ENCODE measurements around the gene ARRB1. TPM values are rescaled to one million over a fixed set of nuclear protein-coding genes. Genes with fewer than 3 reads are reported as not detected.
"Not testable (repeated sequence)": the region's sequence is repeated elsewhere in the genome, so short reads cannot be mapped to it uniquely, and the experiment has no call there.

Gene ARRB1
- polyA plus RNA-seq, 1 experiment, result 36.9 TPM

- H3K27me3 ChIP-seq (ENCODE audit: control insufficient read depth, insufficient read depth, low read length), result no peaks in the 10 kb centered on the region
- no peak overlapping the region for H3K27ac ChIP-seq (ENCODE audit: low read depth, low read length)
- POLR2A ChIA-PET, result interaction anchor here (0.6 kb wide), 1 partner anchor 67 kb away, joined by 3 read pairs; no protein-coding TSS in a partner anchor
- H3K9me3 ChIP-seq (ENCODE audit: control insufficient read depth, insufficient read depth, low read length), result no peaks in the 10 kb centered on the region; the same call in 1 of the 2 replicates
- DNase-seq (ENCODE audit: low read depth, low spot score), result no peak
- no peak overlapping the region for H3K4me3 ChIP-seq (ENCODE audit: low read depth, low read length)
- TF ChIP-seq CTCF (IDR thresholded peaks at IDR 0.05; ENCODE audit: low read depth, low read length), result no peak
- CTCF ChIA-PET, result no interaction called here
Measured at GRCh38 chr11:75307058-75307457, 44.4 kb downstream of the ARRB1 start.

GRCh38 chr11:75306529-75306928 lies 44.9 kb downstream of the ARRB1 start:
- TF ChIP-seq CTCF (IDR thresholded peaks at IDR 0.05; ENCODE audit: low read depth, low read length), result no peak
- CTCF ChIA-PET, result no interaction called here
- DNase-seq (ENCODE audit: low read depth, low spot score), result no peak
- POLR2A ChIA-PET, result interaction anchor here (0.6 kb wide), 2 partner anchors 10 to 68 kb away, joined by 3 read pairs; no protein-coding TSS in a partner anchor
- Histone ChIP-seq H3K9me3 (ENCODE audit: control insufficient read depth, insufficient read depth, low read length) (no peaks in the 10 kb centered on the region), H3K27ac (ENCODE audit: low read depth, low read length) (no peak overlapping the region), H3K4me3 (ENCODE audit: low read depth, low read length) (no peak overlapping the region), H3K27me3 (ENCODE audit: control insufficient read depth, insufficient read depth, low read length) (no peaks in the 10 kb centered on the region)

GRCh38 chr11:75305993-75306392 lies 45.5 kb downstream of the ARRB1 start:
- H3K4me3 ChIP-seq (ENCODE audit: low read depth, low read length), result no peak overlapping the region
- H3K27ac ChIP-seq (ENCODE audit: low read depth, low read length), result no peak overlapping the region
- no peak for TF ChIP-seq CTCF (IDR thresholded peaks at IDR 0.05; ENCODE audit: low read depth, low read length)
- POLR2A ChIA-PET, result interaction anchor here (0.6 kb wide), 1 partner anchor 10 kb away, joined by 3 read pairs; no protein-coding TSS in a partner anchor
- no peaks in the 10 kb centered on the region for H3K9me3 ChIP-seq (ENCODE audit: control insufficient read depth, insufficient read depth, low read length)
- H3K27me3 ChIP-seq (ENCODE audit: control insufficient read depth, insufficient read depth, low read length), result no peaks in the 10 kb centered on the region
- CTCF ChIA-PET, result interaction anchor here (1.1 kb wide), 1 partner anchor 83 kb away, joined by 3 read pairs; no protein-coding TSS in a partner anchor
- DNase-seq (ENCODE audit: low read depth, low spot score), result no peak

- Histone ChIP-seq H3K4me3 (ENCODE audit: low read depth, low read length) (no peak overlapping the region), H3K9me3 (ENCODE audit: control insufficient read depth, insufficient read depth, low read length) (no peaks in the 10 kb centered on the region), H3K27me3 (ENCODE audit: control insufficient read depth, insufficient read depth, low read length) (no peaks in the 10 kb centered on the region), H3K27ac (ENCODE audit: low read depth, low read length) (no peak overlapping the region)
- POLR2A ChIA-PET, result no interaction called here
- CTCF ChIA-PET, result interaction anchor here (1.1 kb wide), 1 partner anchor 84 kb away, joined by 3 read pairs; no protein-coding TSS in a partner anchor
- TF ChIP-seq CTCF (IDR thresholded peaks at IDR 0.05; ENCODE audit: low read depth, low read length), result no peak
- no peak for DNase-seq (ENCODE audit: low read depth, low spot score)
Measured at GRCh38 chr11:75305452-75305851, 46.0 kb downstream of the ARRB1 start.

- CTCF ChIA-PET, result interaction anchor here (1.1 kb wide), 1 partner anchor 84 kb away, joined by 3 read pairs; no protein-coding TSS in a partner anchor
Measured at GRCh38 chr11:75304941-75305340, 46.5 kb downstream of the ARRB1 start.

More at GRCh38 chr11:75304941-75305340, 46.5 kb downstream of the ARRB1 start:
- H3K4me3 ChIP-seq (ENCODE audit: low read depth, low read length); DNase-seq (ENCODE audit: low read depth, low spot score); H3K9me3 ChIP-seq (ENCODE audit: control insufficient read depth, insufficient read depth, low read length); H3K27ac ChIP-seq (ENCODE audit: low read depth, low read length); H3K27me3 ChIP-seq (ENCODE audit: control insufficient read depth, insufficient read depth, low read length); POLR2A ChIA-PET: not testable (repeated sequence)

Data from AG04450 (cell line).